ENCODE measurements around the gene SERINC5.
"Not testable (repeated sequence)": the region's sequence is repeated elsewhere in the genome, so short reads cannot be mapped to it uniquely, and the experiment has no call there.

Gene SERINC5

DNA sequence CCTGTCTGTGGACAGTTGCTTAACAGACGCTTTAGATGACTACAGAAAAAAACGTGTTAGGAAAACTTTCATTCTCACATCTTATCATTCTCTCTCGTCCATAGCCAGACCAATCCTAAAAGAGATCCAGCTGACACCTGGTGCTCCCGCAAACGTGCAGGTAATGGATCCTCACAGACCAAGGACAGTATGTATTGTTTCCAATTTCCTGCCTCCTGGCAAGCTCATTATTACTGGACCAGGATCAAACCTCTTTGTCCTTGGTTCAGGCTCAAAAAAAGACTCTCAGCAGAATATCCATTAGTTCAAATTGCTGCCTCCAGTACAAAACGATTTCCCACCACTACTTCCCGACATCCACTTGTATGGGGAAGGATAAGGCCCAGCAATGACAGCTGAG, 62.4 kb downstream of the SERINC5 start:
- DNase-seq = no peak

DNA sequence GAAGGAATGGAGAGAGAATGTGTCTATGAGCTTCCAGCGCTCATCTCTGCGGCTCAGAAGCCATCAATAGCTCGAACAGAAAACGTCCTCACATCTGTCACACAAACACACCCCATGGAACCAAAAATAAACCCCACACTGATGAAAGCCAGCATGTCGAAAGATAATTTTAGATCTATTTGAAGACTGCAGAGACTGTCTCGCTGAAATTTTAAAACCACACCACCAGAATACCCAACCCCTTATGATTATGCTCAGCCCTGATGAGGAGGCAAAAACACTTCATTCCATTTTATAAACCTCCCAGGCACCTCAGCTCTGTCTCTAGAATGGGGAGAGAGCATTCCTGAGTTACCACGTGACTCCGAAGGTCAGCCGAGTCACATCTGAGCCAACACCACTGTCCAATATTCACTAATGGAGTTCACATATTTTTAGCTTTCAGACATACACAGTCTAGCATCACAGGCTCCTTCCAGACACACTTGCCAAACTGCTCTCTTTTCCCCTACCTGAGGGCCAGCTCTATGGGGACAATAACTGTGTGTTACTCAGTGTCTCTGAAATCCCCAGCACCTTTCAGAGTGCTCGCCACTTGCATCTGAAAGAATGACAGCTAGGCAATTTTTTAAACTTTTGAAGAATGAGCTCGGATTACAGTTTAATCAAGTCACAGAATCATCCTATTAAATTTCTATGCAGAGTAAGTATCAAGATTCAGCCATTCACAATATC, 63.2 kb downstream of the SERINC5 start:
- DNase-seq = no peak

DNA sequence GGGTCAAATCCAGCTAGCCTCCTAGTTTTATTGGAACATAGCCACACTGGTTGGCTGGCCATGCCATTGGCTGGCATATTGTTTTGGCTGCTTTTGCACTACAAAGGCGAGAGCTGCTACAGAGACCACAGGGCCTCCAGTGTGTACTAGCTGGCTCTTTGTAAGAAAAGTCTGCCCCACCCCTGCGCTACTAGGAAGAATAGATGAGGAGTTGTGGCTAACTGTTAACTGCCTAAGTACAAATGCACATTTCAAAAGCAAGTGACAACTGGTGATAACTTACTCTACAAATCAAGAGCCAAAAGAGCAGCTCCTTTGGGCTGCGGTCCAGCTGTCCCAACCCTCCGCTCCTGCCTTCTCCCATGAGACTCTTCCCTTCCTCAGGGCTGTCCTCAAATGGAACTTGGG, 63.9 kb downstream of the SERINC5 start:
- no peak for DNase-seq

DNA sequence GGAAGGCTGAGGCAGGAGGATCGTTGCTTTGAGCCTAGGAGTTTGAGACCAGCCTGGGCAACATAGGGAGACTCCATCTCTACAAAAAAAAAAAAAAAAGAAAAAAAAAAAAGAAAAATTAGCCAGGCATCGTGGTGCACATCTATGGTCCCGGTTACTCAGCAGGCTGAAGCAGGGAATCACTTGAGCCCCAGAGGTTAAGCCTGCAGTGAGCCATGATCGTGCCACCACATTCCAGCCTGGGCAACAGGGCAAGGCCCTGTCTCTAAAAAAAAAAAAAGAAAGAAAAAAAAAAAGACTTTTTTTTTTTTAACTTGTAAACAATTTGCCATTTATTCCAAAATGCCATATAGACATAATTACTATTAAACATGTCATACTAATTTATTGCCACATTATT, 64.5 kb downstream of the SERINC5 start:
- DNase-seq = no peak

DNA sequence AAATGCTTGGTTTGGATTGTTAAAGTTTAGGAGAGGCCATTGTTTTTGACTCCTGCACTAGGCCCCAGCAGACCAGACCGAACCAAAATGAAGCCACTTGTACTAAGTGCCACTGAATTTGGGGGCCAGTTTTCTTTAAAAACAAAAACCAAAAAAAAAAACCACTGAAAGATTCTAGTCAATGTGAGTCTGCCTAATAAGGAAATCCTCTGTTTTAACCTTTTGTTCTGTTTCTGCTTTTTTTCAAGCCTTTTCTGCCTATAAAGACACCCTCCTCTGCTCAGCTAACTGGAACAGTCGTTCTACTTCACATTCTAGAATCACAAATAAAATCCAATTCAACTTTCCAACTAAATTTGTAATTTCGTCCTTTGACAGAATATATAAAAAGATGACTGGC, 64.9 kb downstream of the SERINC5 start:
- no peak for DNase-seq

DNA sequence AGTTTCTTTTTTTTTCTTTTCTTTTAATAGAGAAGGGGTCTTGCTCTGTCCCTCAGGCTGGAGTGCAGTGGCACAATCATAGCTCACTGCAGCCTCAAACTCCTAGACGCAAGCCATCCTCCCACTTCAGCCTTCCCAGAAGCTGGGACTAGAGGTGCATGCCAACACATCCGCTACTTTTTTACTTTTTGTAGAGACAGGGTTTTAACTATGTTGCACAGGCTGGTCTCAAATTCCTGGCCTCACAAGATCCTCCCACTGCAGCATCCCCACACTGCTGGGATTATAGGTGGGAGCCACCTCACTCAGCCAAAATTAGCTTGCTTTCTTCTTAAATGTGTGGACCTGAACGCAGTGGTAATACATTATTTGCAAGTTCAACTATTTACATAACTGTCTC, 66.1 kb downstream of the SERINC5 start:
- DNase-seq = no peak

DNA sequence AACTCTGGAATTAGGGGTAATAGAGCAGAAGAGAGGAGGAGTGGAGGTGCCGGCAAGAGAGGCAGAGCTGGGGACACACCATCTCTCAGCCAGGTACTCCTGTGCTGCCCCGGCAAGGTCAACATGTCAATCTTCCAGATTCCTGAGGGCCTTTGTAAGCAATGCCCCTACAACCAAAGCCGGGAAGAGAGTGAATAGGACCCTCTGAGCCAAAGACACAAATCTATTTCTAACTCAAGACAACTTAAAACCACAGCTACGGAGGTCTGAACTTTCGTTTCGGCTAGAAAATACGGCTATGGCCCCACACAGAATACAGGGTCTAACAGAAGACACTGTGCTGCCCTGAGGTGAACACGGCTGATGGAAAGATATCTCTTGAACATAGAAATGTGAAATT, 66.6 kb downstream of the SERINC5 start:
- DNase-seq = no peak

DNA sequence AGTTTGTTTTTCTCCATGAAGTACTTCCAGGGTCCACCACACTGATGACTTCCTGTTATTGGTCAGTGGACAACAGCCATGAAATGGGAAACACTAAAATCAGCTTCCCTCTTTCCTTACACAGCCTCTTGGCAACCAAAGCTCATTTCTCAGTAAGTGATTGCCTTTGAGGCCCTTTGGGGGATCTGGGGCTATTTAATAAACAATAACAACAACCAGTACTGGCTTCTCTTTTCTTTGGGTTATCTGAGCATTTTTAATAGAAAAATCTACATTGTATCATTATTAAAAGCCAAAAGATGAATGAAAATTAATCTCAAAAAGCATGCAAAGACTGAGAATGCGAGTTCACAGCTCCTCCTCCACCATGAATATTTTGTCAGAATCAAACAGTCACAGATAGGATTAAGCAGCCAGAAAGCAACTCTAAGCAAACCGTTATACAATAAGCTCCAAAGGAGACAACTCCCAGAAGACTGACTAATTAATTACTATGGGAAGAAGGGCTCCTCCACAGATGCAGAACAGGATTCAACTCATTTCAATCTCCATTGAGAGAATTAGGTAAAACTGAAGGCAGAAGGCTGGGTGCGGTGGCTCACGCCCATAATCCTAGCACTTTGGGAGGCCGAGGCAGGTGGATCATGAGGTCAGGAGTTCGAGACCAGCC, 68.3 kb downstream of the SERINC5 start:
- DNase-seq = no peak

DNA sequence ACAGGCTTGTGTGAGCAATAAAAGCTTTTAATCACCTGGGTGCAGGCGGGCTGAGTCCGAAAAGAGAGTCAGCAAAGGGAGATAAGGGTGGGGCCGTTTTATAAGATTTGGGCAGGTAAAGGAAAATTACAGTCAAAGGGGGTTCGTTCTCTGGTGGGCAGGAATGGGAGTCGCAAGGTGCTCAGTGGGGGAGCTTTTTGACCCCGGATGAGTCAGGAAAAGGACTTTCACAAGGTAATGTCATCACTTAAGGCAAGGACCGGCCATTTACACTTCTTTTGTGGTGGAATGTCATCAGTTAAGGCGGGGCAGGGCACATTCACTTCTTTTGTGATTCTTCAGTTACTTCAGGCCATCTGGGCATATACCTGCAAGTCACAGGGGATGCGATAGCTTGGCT, 70.3 kb downstream of the SERINC5 start:
- DNase-seq = not testable (repeated sequence)

DNA sequence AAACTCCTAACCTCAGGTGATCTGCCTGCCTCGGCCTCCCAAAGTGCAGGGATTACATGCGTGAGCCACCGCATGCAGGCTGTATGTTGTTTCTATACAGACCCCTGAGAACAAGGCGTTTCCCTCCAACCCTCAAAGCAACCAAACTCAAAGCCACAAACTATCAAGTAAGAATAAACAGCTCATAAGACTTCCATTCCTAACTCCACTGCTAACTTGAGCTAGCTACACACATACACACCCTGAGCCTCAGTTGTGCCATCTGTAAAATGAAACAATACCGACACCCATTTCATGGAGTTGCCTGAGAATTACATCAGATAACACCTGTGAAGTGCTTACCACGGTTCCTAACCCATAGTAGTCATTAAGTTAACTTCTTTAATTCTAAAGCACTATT, 70.8 kb downstream of the SERINC5 start:
- no peak for DNase-seq

DNA sequence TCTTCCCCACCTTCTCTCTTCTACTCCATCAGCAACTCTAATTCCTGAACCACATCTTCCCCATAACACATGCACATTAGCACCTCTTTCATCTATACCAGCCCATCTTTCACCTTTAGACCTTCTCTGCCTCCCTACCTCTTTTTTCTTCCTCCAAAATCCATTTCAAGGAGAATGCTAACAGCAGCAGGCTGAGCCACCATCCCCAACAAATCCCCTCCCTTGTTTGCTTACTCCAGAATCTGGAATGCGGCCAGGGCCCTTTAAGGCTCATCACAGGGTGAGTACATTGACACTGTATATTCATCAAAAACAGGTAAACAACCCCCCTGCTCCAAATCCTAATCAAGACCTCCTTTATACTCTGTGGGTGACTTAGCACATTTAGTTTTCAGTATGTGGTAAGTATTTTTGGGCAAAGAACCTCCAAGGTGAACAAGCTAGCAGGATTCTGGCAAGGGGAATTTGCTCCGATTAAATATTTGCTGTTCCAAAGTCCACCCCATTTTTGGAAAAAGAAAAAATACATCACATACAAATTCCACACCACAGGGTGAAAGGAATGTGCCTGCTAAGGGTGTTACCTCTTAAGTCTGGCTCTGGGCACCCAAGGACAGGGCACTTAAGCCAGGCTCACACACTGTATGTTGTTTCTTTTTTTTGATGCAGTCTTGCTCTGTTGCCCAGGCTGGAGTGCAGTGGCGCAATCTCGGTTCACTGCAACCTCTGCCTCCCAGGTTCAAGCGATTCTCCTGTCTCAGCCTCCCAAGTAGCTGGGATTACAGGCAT, 71.4 kb downstream of the SERINC5 start:
- DNase-seq = no peak

DNA sequence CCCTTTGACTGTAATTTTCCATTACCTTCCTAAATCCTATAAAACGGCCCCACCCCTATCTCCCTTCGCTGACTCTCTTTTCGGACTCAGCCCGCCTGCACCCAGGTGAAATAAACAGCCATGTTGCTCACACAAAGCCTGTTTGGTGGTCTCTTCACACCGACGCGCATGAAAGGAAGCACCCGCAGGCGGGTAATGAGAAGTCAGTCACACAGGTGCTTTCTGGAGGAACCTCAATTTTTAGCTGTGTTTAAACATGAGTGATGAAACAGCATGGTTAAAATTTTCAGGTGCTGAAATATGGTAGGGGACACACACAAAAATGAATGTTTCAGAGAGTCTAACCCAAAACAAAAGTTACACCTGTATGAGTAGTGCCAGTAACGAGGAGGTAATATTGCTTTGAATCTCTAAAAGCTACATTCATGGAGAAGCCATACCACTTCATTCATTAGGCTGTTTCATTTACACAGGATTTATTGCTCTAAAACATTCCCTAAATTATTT, 72.1 kb downstream of the SERINC5 start:
- DNase-seq = not testable (repeated sequence)

DNA sequence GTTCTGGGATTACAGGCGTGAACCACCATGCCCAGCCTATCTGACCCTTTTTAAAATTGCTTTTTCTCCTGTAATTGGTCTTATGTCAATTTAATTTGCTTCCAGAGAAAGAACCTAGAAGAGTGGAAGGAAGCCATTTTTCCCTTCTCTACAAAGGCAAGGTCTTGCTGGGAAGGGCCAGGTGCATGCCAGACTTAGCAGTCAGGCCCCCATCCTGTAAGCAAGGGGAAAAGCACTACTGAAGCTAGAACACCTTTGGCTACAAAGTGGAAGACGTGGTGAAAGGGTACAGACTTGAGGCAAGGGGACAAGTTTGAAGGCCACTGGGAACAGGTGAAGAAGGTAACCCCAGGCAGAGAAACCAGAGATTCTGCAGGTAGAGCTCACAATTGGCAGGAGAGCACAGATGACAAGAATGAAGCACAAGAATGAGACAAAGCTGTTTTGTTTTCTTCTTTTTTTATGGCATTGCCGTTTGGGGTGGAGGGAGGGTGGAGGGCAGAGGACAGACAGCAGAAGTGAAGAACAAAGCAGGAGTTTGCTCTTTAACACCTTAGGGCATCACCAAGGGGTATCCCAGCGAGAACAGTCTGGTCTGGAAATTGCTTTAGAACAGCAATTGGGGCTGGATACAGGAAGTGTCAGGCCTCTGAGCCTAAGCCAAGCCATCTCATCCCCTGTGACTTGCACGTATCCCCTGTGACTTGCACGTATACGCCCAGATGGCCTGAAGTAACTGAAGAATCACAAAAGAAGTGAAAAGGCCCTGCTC, 72.9 kb downstream of the SERINC5 start:
- no peak for DNase-seq

DNA sequence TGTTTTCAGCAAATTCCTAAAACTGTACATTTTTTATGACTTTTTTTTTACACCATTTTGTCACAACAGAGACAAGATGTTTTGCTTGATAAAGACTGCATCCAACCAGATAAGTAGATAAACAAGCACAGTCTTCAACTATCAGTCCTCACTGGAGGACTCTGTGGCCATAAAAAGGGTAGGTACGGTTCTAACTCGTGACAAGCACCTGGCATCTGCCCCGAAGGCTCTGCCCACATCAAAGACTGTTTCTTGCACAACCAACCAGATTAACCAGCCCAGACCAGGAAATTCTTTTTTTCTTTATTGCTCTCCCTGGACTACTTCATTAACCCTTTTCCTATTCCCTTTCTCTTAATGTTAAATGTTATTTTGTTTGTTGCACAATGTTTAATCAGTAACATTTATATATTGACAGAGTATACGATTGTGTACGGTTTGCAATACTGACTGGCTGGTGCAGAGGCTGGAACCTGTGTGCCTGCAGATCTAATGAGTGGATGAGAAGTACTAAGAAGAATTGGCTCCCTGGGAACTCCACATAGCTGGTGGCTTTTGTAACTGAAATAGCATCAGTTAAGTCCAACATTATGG, 74.1 kb downstream of the SERINC5 start:
- DNase-seq = no peak

DNA sequence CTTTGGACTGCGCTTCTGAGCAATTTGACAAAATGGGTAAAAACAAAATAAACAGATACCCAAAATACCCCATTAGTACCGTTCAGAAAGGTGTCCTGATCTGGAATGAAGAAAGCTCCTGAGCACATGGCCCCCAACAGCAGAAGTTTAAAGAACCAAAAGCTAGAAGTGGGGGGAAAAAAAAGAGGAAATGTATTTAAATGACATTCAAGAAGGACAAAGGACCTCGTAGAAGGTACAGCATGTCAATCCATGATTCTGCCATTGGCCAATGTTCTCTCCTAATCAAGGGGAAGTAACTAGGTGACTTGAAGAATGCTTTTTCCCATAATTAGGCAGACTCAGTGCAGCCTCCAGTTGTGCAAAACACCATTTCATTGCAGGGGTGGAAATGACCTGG, 78.6 kb downstream of the SERINC5 start:
- DNase-seq = no peak

DNA sequence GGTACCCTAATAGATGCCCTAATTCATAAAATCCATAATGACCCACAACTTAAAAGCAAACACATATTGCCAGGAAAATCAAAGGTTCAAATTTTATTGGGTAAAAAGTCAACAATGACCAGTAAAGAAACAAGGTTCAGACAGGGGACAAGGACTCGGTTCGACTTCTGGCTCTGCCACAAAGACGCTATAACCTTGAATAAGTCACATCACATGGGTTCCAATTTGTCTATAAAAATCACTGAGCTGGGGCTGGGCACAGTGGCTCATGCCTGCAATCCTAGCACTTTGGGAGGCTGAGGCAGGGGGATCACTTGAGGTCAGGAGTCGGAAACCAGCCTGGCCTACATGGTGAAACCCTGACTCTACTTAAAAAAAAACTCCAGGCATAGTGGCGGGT, 80.5 kb downstream of the SERINC5 start:
- no peak for DNase-seq

DNA sequence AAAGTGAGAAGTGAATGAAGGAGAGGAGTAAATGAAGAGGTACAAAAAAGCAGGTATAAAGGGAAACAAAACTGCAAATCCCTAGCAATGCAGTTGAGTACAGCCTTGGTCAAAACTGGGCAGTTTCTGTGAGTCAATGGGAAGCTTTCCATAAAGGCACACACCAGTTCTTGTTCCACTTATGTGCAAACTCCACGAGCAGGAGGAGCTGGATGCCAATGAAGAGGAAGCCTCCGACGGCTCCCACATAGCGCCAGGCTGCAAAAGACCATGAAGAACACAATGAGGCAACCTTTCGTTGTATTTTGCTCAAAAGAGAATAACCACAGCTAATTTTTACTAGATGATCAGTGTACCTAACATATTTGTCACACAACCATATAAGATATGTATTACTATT, 81.1 kb downstream of the SERINC5 start:
- DNase-seq = no peak

DNA sequence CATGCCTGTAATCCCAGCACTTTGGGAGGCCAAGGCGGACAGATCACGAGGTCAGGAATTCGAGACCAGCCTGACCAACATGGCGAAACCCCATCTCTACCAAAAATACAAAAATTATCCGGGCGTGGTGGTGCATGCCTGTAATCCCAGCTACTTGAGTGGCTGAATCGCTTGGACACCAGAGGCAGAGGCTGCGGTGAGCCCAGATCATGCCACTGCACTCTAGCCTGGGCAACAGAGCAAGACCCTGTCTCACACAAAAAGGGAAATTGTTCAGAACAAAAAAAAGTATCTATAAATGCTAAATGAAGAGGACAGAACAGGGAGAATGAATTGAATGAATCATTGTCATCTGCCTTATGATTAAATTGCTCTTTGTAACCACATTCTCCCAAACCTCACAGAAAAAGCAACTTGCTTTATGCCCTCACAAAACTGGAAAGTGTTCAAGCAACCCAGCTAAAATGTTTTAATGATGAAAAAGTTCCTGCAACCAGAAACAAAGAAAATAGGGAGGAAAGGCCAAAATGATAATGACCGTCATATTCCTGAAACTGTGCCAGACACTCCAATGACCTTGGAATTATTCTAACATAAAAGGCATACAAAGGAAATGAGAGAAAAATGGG, 83.7 kb downstream of the SERINC5 start:
- no peak for DNase-seq

DNA sequence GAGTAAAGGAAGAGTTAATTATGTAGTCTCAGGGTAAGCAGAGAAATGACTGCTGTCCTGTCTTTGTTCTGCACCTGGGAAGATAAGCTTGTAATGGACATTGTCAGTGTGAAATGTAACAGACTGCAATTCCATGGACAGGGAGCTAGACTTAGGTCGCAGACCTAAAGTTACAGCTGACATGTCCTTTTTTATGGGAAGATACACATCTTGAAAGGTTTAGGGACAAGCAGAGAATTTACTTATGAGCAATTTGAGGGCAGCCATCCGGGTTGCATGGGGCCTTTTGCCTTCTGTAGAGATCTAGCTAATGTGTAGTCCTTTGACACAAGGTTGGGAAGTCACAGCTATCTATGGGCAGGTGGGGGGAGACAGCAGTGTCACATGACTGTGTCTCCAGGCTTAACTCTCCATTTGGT, 85.7 kb downstream of the SERINC5 start:
- no peak for DNase-seq

DNA sequence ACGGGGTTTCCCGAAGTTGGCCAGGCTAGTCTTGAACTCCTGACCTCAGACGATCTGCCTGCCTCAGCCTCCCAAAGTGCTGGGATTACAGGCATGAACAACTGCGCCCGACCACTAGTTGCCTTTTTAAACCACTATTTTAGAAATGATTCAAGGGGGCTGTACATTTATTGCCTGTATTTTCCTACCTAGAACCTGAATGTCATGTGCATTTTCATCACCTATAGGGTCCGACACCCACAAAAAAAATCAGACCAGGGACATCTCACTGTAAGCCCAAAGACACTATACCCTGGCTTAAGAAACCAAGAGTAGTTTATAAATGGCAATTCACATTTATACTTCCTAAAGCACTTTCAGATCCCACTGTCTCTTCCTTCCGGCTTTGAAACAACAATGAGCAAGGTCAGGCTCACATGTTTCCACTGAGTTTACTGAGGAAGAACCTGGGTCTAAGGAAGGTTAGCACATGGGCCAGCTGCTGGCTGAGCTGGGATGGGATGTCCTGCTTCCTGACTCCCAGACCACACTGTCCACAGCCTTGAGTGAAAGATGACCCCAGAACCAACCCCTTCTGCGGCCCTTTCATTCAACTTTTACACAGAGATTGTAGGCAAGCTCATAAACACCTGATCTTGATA, 87.3 kb downstream of the SERINC5 start:
- no peak for DNase-seq

DNA sequence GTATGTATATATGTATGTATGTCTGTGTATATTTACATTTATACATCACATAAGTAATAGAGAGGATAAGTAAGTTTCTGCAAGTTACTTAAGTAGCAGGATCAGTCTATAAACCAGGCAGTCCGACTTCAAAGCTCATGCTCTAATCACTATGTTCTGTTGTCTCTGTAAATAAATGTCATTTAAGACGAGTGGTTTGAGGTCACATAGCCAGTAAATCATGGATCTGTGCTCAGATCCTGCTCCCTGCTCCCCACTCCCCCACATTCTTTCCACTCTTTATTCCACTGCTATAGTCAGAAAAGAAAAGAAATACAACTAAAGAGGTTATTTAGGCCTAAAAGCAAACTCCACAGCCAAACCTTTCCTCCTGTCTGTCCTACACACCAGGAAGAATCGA, 90.4 kb downstream of the SERINC5 start:
- DNase-seq = no peak

DNA sequence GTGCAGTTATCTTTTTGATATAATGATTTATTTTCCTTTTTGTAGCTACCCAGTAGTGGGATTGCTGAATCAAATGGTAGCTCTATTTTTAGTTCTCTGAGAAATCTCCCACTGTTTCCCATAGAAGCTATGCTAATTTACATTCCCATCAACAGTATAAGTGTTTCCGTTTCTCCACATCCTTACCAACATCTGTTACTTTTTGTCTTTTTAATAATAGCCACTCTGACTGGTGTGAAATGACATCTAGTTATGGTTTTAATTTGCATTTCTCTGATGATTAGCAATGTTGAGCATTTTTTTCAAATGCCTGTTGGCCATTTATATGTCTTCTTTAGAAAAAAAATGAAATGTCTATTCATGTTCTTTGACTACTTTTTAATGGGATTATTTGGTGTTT, 94.7 kb downstream of the SERINC5 start:
- no peak for DNase-seq
